GM18519 (cell line): ENCODE results near the gene CNPY1.

Source experiments
- ATAC-seq: cut with Tn5 transposase; IDR thresholded peaks from one replicate; pipeline ENCODE4 v1.9.1; 2021; ENCODE audit warnings: mild to moderate bottlenecking, moderate library complexity; ENCODE audit not compliant: unreplicated experiment, low FRiP score

Gene CNPY1

DNA sequence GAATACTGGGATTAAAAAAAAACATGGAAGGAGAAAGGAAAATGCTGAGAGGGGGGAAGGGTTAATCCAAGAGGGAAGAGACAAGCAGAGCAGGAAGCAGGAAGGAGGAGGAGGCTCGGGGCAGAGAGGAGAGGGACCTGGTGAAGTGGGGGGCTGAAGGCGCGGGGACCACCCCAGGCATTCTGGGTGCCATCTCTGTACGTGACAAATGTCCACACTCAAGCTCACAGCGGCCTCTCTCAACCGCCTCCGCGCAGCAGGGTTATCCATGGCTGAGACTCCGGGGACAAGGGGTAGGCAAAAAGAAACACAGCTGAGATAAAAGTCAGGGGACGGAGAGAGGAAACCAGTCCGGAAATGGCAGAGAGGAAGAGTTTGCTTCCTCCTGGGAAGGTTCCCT is 54.5 kb downstream of the CNPY1 start:
- ATAC-seq: no peak

GRCh38 chr7:155490697-155491628 is 55.4 kb downstream of the CNPY1 start:
- ATAC-seq: peak; percentile 92

DNA sequence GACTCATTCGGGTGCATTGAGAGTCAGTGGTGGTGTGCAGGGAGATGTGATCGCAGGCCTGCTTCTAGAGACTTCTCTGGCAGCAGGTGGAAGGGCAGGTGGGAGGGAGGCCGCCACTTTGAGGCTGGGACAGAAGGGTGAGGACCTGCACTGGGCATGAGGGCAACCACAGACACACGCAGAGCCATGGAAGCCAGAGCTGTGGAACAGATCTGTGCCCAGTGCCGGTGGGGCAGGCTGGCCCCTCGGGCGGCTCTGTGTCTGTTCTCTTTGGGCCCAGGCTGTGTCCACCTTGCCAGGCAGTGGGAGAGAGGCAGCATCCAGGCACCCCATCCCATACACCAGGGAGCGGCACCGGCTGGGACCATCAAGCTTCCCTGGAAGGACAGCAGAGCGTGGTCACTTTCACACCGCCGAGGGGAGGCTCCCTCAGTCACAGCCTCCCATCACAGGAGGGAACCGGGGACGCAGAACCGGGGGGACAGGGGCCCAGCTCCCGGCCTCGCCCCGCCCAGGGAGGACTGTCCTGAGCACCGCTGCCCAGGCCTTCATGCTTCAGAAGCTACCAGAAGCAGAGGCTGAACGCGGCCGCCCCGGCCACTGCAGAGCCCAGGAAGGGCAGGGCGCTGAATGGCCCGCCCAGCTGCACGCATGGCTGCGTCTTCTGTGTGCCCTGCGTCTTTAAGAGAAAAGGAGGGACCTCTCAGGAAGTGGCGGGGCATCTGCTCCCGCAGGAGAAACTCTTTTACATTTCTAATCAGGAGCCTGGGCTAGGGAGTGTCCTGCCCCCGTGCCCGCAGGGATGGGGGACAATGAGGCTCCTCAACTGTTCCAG is 56.3 kb downstream of the CNPY1 start:
- no peak for ATAC-seq

DNA sequence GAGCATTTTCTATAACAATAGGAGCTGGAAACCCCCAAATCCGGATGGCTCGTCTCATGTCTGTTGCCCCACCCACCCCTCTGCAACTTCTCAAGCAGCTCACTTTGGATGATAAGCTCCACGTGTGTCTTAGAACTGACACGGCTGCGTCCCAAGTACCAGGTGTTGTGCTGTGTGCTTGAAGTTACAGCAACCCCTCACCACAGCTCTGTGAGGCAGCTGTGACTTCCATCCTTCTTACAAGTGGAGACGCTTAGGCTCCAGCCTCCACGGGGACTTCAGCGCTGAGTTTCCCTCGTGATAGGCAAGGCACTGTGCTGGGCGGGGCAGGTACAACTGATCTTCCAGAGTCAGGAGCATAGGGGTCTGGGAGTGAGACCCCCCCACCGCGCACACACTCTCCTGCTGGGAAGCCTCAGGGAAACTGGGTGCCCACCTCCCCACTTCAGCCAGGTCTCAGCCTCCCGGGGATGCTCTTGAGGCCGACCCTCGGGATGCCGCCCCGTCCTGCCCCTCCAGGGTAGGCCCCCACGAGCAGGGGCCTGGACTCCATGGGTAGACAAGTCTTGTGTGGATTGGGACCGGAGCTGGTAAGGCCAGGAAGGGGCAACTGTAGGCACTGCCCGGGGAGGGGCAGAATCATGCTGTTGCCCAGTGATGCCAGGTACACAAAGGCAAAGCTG is 57.1 kb downstream of the CNPY1 start:
- no peak for ATAC-seq

- ATAC-seq: no peak
These were observed 57.8 kb downstream of the CNPY1 start for GRCh38 chr7:155488483-155489127.

DNA sequence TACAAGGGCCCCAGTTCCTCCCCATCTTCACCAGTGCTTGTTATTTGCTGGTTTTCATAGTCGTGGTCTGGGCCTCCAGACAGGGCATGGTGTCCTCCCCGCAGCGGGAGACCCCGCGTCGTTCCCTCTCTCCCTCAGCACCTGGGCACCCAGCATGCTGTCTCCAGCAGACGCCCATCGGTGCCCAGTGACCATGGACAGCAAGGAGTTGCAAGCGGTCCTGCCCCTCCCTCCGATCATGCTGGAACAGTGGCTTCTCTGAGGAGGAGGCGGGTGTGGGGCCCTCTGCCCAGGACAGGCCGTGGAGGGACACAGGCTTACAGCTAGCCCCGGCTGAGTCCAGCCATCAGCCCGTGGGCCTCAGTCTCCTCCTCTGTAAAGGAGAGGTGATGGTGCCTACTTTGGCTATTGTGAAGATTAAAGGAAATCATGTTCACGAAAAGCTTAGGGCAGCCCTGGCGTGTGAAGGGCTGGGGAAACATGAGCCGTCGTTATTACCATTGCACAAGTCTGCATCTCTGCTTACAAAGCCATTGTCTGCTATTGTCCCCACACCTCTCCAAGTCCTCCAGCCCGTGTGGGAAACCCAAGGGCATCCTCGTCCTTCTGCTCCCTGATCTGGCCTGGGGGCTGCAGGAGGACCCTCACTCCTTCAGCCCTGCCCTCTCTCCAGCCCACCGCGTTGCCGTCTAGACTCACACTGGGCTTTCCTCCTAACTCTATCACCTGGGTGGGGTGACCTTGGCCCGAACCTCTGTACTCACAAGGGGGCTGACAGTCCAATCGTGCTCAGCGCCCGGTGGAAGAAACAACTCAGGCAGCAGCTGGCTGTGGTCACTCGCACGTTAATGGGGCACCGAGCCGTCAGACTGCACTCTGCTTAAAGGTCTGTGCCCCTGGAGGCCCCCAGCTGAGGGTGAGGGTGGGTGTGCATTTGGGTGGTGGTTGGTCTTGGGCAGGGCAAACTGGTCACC is 58.6 kb downstream of the CNPY1 start:
- ATAC-seq: no peak

DNA sequence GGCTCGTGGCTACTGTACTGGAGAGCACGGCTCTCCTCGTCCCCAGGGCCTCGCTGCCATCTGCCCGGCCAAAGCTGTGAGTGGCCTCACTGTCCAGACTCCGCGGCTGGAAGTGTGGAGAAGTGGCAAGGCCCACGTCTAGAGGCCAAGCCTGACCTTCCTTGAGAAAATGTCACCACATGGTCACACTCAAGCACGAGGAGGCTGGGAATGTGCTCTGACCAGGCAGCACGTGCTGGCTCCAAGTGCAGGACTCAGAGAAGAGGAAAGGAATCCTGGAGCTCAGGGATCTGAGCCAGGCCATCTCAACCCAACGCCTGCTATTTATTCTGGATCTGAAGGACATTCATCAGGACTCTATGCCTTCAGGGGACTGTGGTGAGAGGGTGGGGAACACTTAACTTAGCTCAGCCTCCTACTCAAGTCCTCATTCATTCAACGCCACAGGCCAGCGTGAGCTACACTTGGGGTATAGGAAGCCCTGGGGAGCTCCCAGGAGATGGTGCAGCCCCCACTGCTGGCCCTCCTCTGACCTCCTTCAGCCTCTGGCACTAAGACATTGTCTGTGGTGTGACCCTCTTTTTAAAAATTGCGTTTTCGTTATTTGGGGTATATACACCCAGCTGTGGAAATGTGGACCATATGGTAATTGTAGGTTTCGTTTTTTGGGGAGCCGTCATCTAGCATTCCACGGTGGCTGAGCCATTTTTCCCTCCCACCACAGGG is 59.4 kb downstream of the CNPY1 start:
- ATAC-seq: no peak

- no peak for ATAC-seq
These were observed 61.6 kb downstream of the CNPY1 start for GRCh38 chr7:155484483-155485399.

- no peak for ATAC-seq
These were observed 62.5 kb downstream of the CNPY1 start for GRCh38 chr7:155483868-155484325.

DNA sequence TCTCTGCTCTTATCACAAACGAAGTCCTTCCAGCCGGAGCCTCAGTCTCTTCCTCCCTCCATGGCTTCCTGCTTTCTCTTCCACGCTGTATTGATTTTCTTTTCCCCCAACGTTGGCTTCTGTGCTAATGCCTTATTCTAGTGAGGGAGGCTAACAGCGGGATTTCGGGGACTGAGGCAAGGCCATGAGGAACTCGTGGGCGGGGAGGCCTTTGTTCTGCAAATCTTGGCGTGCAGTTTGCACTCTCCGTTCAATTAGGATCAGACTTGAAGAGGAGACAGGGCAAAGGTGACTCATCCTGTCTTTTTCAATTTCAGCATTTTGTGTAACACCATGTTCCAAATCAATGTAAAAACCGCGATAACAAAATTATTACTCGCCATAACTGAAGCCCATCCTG is 63.1 kb downstream of the CNPY1 start:
- ATAC-seq: no peak

DNA sequence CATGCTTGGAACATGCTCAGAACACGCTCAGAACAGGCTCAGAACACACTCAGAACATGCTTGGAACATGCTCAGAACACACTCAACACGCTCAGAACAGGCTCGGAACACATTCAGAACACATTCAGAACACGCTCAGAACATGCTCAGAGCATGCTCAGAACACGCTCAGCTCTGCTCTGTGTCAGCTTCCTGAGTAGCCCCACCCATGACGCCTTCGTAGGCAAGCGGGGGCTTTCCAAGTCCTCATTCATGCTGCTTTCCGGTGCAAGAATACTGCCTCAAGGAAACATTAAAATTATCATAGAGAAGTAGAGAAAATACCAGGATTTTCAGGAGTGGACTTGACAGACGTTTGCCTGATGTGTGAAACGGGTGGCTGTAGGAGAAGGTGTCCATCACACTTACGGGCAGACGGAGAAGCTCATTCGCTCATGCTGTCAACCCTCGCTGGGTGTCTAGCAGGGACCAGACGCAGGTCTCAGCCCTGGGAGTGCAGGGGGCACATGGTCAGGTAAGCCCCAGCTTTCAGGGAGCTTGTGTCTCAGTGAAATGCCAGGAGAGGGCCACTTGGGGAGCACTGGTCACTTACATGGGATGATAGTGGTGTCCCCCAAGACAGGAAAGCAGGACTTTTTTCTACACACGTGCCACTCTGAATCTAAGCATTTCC is 63.7 kb downstream of the CNPY1 start:
- no peak for ATAC-seq

GRCh38 chr7:155481764-155482163 is 64.6 kb downstream of the CNPY1 start:
- ATAC-seq: no peak

DNA sequence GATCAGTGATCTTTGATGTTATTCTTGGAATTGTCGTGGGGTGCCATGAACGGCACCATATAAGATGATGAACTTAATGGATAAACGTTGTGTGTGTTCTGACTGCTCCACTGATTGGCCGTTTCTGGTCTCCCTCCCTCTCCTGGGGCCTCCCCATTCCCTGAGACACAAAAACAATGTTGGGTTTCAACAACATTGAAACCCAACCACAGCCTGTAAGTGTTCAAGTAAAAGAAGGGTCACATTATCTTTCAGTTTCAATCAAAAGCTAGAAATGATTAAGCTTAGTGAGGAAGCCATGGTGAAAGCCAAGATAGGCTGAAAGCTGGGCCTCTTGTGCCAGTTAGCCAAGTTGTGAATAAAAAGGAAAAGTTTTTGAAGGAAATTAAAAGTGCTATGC is 68.9 kb downstream of the CNPY1 start:
- ATAC-seq: peak; percentile 92

GRCh38 chr7:155471718-155472117 is 74.6 kb downstream of the CNPY1 start:
- ATAC-seq: no peak

DNA sequence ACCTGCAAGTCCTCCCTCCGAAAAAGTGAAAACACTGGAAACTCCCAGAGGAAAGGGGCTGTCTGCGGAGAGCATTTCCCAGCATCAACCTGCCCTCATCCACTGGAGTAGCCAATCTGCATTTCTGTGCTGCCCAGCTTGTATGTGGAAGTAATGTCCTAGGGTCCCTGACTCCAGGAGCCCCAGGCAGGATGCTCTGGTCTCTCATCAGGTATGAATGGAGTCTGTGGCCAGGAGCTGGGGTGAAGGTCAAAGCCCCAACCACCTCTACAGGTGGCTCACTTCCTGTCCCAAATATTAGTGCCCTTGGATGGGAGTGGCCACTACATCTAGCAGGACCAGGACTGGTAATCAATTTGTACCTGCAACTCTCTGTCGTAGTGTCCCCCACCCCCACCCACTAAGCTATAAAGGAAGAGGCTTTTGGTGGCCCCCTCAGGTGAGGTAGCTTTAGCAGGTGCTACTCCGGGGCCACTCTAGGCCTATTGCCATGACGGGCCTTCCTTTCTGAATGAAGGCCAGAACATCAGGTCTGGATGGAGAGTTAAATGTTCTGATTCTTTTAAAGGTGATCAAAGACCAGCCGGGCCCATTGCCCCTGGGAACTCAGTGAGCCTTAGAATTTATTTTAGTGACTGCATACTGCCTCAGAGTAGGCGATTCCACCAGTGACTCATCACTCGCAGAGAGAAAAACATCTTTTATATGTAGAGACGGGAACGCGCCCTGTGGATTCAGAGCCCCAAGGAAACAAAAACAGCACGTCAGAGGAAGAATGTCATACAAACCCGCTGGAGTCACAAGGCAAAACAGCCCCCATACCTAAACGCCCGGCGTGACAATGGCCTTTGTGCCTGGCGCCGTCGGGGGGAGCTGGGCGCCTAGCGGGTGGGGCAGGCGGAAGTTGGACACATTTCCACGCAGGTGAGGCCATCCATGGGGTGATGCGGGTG is 75.4 kb downstream of the CNPY1 start:
- no peak for ATAC-seq

DNA sequence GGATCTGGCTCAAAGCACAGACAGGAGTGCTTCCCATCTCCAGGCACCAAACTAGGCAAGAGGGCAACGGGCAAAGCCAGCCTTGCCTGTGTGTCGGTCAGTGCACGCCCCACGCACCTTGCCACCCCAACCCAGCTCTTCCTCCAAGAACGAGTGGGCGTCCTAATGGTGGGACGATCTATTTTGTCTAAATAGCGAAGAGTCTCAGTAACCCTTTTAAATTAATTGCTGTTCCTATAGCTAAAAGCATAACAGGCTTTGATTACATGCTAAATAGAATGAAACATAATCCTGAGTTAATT is 76.2 kb downstream of the CNPY1 start:
- ATAC-seq: no peak
